ENCODE data around the gene RNF152. TPM values are rescaled to one million over a fixed set of nuclear protein-coding genes. Genes with fewer than 3 reads are reported as not detected.

RNF152 gene
- total RNA-seq, 4 donors from 2014 or later: 20.0 to 86.1 (median 33.0) TPM

GRCh38 chr18:61891271-61891670 is 1.5 kb downstream of the RNF152 start:
- TF ChIP-seq CTCF (IDR thresholded peaks at IDR 0.05) (no peak), POLR2A (IDR thresholded peaks at IDR 0.05) (no peak)
- no peaks in the 10 kb centered on the region for H3K9me3 ChIP-seq
- intact Hi-C loops (cut with DNase I; ENCODE audit: low total_unique reads): loop anchor here (10.0 kb wide), 2 partner anchors 144 to 256 kb away; no protein-coding TSS in a partner anchor
- H3K27ac ChIP-seq: peak overlapping the region; percentile 4 to 96
- DNase-seq: no peak
- H3K4me1 ChIP-seq: peaks cover 2 to 3% of the 10 kb centered on the region in 2 donors
- H3K27me3 ChIP-seq: no peaks in the 10 kb centered on the region
- H3K36me3 ChIP-seq: no peaks in the 10 kb centered on the region
- peak overlapping the region in 1 of 2 donors; percentile 5 for H3K4me3 ChIP-seq

GRCh38 chr18:61890344-61890743 is 2.5 kb downstream of the RNF152 start:
- Histone ChIP-seq H3K27ac (peak overlapping the region in 1 of 2 donors; percentile 96), H3K27me3 (no peaks in the 10 kb centered on the region), H3K4me1 (peaks cover 0 to 3% of the 10 kb centered on the region in 2 donors), H3K4me3 (no peak overlapping the region), H3K36me3 (no peaks in the 10 kb centered on the region), H3K9me3 (no peaks in the 10 kb centered on the region)
- intact Hi-C loops (cut with DNase I; ENCODE audit: low total_unique reads): loop anchor here (10.0 kb wide), 2 partner anchors 144 to 256 kb away; no protein-coding TSS in a partner anchor
- TF ChIP-seq CTCF (IDR thresholded peaks at IDR 0.05) (no peak), POLR2A (IDR thresholded peaks at IDR 0.05) (no peak)
- no peak for DNase-seq

GRCh38 chr18:61889541-61889940 is 3.3 kb downstream of the RNF152 start:
- Histone ChIP-seq H3K9me3 (no peaks in the 10 kb centered on the region), H3K27me3 (no peaks in the 10 kb centered on the region), H3K27ac (peak overlapping the region in 1 of 2 donors; percentile 50), H3K4me1 (peaks cover 0 to 3% of the 10 kb centered on the region in 2 donors), H3K36me3 (no peaks in the 10 kb centered on the region), H3K4me3 (no peak overlapping the region)
- intact Hi-C loops (cut with DNase I; ENCODE audit: low total_unique reads): no loop called here
- TF ChIP-seq POLR2A (IDR thresholded peaks at IDR 0.05) (no peak), CTCF (IDR thresholded peaks at IDR 0.05) (no peak)
- DNase-seq: no peak

GRCh38 chr18:61888622-61889021 is 4.2 kb downstream of the RNF152 start:
- H3K9me3 ChIP-seq: no peaks in the 10 kb centered on the region
- peak overlapping the region in 1 of 2 donors; percentile 50 for H3K27ac ChIP-seq
- no peaks in the 10 kb centered on the region for H3K36me3 ChIP-seq
- no peak for DNase-seq
- H3K4me3 ChIP-seq: no peak overlapping the region
- intact Hi-C loops (cut with DNase I; ENCODE audit: low total_unique reads): no loop called here
- no peaks in the 10 kb centered on the region for H3K27me3 ChIP-seq
- TF ChIP-seq POLR2A (IDR thresholded peaks at IDR 0.05) (no peak), CTCF (IDR thresholded peaks at IDR 0.05) (no peak)
- peaks cover 0 to 3% of the 10 kb centered on the region in 2 donors for H3K4me1 ChIP-seq

GRCh38 chr18:61887838-61888237 is 5.0 kb downstream of the RNF152 start:
- TF ChIP-seq CTCF (IDR thresholded peaks at IDR 0.05): no peak
- no peak for TF ChIP-seq POLR2A (IDR thresholded peaks at IDR 0.05)
- Histone ChIP-seq H3K36me3 (no peaks in the 10 kb centered on the region), H3K4me1 (peaks cover 0 to 3% of the 10 kb centered on the region in 2 donors), H3K4me3 (no peak overlapping the region), H3K27me3 (no peaks in the 10 kb centered on the region), H3K9me3 (no peaks in the 10 kb centered on the region), H3K27ac (peak overlapping the region in 1 of 2 donors; percentile 50)
- intact Hi-C loops (cut with DNase I; ENCODE audit: low total_unique reads): no loop called here
- no peak for DNase-seq
